HG02678 (cell line): ENCODE data around the gene CPNE9.

Experiments
- ATAC-seq: cut with Tn5 transposase; IDR thresholded peaks from one replicate; pipeline ENCODE4 v1.9.1; 2021; ENCODE audit warnings: mild to moderate bottlenecking, moderate library complexity; ENCODE audit not compliant: unreplicated experiment

Gene CPNE9

GRCh38 chr3:9686050-9686550 lies 17.5 kb upstream of the CPNE9 start:
- no peak for ATAC-seq

GRCh38 chr3:9686703-9687102 lies 16.9 kb upstream of the CPNE9 start:
- no peak for ATAC-seq

GRCh38 chr3:9687514-9687913 lies 16.1 kb upstream of the CPNE9 start:
- ATAC-seq = no peak

GRCh38 chr3:9688961-9689360 lies 14.7 kb upstream of the CPNE9 start:
- ATAC-seq = no peak

GRCh38 chr3:9689757-9690156 lies 13.9 kb upstream of the CPNE9 start:
- no peak for ATAC-seq

- ATAC-seq = peak; percentile 99
Observed at GRCh38 chr3:9690451-9691450, 12.9 kb upstream of the CPNE9 start.

- ATAC-seq = no peak
Observed at GRCh38 chr3:9691636-9692035, 12.0 kb upstream of the CPNE9 start.

GRCh38 chr3:9692416-9692815 lies 11.2 kb upstream of the CPNE9 start:
- no peak for ATAC-seq

GRCh38 chr3:9695345-9695744 lies 8.3 kb upstream of the CPNE9 start:
- no peak for ATAC-seq

- ATAC-seq = no peak
Observed at GRCh38 chr3:9695746-9696145, 7.9 kb upstream of the CPNE9 start.

- no peak for ATAC-seq
Observed at GRCh38 chr3:9696480-9697220, 7.0 kb upstream of the CPNE9 start.

GRCh38 chr3:9697892-9698291 lies 5.7 kb upstream of the CPNE9 start:
- no peak for ATAC-seq

GRCh38 chr3:9698293-9698692 lies 5.3 kb upstream of the CPNE9 start:
- no peak for ATAC-seq

GRCh38 chr3:9700536-9700935 lies 3.1 kb upstream of the CPNE9 start:
- no peak for ATAC-seq

- no peak for ATAC-seq
Observed at GRCh38 chr3:9701006-9701405, 2.6 kb upstream of the CPNE9 start.

- ATAC-seq = no peak
Observed at GRCh38 chr3:9701711-9702110, 1.9 kb upstream of the CPNE9 start.

- no peak for ATAC-seq
Observed at GRCh38 chr3:9703240-9703639, 393 bp upstream of the CPNE9 start.

GRCh38 chr3:9704347-9705322 lies 1.0 kb downstream of the CPNE9 start:
- no peak for ATAC-seq

GRCh38 chr3:9710174-9710739 lies 6.6 kb downstream of the CPNE9 start:
- no peak for ATAC-seq

GRCh38 chr3:9712415-9712814 lies 8.8 kb downstream of the CPNE9 start:
- ATAC-seq = no peak
